ENCODE results near the gene ARHGAP42. TPM values are rescaled to one million over a fixed set of nuclear protein-coding genes. Genes with fewer than 3 reads are reported as not detected.
A peak's percentile ranks its signal among the peaks of the same experiment; 100 is the strongest.

The ARHGAP42 gene
- total RNA-seq, 1 donor from 2014 or later = 45.4 TPM

DNA sequence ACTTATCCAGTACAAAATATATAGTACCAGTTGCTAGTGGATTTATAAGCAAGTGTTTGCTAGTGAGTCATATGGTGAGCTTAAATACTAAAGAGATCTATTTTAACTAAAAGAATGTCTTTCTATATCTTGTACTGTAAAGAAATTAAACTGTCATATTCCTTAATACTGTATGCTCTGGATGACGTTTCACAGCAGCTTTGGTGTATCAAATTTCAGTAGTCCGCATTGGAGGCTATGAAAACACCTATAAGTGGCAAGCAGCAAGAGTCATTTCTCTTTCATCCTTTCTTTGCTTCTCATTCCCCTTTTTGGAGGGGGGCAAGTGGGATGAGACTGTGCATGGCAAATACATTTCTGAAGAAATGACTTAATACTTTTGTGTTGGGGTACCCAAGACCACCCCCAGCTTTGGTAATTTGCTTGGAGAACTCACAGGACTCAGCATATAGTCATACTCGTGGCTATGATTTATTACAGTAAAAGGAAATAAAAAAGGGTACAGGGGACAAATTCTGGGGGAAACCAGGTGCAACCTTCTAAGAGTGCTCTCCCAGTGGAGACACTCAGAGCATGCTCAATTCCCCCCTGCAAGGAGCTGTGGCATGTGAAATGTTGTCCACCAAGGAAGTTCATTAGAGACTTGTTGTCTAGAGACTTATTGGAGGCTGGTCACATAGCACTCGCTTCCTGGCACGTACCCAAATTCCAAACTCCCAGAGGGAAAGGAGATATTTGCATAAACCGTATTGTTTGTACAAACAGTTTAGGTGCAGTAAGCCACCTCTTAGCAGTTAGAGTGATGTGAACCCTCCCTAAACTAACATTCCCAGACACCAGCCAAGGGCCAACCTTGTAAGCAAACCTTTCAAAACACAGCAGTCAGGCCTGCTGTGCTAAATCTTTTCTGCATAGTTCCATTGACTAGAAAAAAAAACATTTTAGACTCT is 231.7 kb downstream of the ARHGAP42 start:
- peak; percentile 47 for DNase-seq

DNA sequence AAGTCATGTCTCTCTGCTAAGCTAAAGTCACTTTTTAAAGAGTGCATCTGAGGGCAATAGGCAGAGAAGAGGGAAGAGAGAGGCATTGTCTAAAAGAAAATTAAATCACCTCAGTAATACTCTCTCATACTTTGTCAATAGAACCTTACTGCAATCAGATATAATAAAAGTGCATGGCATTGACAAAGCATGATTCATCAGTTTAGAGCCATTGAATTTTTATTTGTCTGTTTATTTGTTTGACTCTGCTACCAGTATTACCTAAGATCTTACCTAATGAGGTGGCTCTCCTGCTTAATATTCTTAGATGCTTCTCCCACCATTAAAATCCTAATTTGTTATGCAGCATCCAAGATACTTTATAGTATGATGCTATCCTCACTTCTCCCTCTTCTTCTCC is 233.5 kb downstream of the ARHGAP42 start:
- no peak for DNase-seq

DNA sequence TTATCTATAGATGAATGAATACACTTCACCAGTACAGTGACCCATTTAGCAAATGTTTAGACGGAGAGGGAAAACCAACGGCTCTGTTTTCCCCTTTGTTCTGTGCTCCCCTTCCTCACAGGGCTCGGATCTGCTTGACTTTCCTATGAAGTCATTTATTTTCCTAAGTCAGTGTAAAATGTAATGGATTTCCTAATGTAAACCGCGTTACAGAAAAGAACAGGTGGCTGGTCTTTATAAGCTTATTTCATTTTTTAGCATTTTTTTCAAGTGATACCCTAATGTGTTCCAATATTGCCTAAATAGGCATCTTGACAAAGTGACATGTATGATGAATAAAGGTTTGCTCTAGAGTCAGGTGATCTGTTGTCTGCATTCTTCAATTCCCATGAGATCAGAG is 235.0 kb downstream of the ARHGAP42 start:
- DNase-seq = peak; percentile 68

DNA sequence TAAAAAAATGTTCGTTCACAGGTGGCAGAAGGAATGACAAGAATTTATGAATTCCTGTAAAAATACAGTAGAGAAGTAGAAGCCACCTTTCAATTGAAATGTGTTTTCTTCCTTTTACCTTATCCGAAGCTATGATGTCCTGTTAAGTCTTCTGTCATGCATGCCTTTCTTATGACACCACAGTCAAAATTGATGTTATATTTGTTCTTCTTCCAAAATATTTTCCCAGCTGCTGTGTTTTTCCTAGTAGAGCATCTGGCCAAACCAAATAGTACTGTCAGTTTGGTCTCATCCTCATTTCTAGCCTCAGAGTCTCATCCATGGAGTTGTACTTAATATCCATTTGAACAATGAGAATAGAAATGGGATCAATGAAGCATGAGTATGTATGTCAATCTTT is 236.5 kb downstream of the ARHGAP42 start:
- peak; percentile 62 for DNase-seq

DNA sequence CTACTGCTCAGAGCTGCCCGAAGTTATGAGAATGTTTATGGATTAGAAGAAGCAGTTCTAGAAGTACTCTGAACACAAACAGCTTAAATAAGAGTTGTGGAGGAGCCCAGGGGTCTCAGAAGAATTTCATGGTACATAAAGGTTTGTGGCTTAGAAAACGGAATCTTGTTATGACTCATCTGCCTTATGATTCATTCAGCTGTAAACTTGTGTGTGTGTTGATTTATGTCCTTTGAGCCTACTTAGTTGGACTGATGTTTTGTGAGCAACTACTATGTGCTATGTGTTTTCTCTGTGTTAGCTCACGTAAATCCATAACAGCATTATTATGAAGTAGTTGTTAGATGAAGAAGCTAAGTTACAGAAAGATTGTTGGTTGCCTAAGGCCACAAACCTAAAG is 238.8 kb downstream of the ARHGAP42 start:
- DNase-seq = no peak

DNA sequence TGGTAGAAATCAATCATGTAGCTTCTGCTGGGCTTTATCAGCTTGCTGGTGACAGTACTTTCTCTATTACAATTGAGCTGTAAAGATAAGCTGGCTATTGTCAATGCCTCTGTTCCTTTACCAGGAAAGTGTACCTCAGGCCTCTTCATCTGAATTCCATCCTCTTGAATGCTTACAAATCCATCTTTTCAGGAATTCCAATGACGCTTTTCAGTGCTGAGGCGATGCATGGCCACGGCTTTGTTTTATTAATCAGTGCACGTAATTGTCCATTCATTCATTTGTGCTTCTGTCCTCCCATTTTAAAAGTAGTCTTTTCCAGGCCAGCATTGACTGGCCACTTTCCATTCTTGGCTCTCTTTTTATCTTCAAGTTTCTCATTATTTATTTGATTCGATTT is 240.5 kb downstream of the ARHGAP42 start:
- no peak for DNase-seq

DNA sequence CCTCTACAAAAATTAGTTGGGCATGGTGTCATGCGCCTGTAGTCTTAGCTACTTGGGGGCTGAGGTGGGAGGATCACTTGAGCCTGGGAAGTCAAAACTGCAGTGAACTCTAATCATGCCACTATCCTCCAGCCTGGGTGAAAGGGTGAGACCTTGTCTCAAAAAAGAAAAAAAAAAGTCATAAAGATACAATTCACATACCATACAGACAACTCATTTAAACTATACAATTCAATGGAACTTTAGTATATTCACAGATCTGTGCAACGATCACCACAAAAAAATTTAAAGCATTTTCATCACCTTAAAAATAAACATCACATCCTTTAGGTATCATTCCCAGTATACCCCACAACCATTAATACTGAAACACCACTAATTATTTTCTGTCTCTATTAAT is 241.3 kb downstream of the ARHGAP42 start:
- DNase-seq = no peak

DNA sequence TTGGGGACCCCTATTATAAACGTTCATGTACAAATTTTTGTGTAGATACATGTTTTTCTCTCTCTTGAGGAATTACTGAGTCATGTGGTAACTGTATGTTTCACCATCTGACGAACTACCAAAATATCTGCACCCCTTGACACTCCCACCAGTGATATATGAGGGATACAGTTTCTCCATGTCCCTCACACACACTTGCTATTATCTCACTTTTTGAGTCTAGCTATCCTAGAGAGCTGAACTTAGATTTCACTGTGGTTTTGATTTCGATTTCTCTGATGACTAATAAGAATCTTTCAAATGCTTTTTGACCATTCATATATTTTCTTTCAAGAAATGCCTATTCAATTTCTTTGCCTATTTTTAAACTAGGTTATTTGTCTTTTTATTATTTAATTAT is 242.3 kb downstream of the ARHGAP42 start:
- no peak for DNase-seq

DNA sequence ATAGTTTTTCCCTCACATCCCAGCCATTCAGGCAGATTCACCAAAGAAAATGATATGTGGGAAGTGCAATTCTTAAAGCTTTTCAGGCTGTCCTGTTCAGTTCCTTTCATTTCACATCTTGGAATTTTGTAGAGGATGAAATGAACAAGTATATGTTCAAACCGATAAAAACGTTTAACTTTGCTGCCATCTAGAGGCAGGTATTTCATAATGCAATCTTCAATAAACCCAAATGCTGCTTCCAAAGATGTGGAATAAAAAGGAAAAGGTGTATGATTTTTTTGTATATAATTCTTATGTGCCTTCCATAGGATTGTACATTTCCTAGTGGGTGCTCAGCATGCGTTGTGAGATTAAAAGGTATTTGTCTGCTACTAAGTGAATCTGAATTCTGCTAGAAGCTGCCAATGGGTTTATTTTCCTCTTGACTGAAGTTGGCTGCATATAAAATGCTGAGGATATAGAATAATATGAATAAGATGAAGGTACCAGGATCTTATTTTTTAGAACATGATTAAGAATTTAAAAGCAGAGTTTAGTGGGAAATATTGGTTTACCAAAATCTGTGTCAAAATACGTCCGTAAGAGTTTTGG is 243.2 kb downstream of the ARHGAP42 start:
- peak; percentile 85 for DNase-seq

DNA sequence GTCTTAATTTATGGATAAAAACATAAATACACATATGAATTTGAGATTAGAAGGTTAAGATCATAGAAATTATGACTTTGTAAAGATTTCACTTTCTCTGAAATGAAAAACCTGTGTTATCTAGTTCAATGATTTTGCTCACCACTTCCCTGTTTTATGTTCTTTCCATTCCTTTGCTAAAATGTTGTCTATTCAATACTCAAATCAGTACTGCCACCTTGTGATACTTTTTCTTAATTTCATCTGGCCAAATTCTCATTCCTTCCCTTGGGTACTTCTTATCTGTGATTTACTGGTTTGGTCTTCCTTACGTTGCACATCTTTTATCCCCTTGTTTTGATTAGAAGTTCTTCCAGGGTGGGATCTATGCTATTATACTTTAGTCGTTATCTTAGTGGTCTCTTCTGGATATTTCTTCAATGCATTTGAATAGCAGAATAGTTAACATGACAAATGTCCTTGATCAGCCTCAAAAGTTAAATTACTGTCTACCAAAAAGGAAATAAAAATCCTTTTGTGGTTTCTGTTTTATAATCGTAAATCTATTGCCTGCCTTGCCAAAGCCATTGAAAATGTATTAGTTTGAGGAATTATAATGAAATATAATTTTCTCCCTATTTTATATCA is 245.5 kb downstream of the ARHGAP42 start:
- DNase-seq = peak; percentile 52

DNA sequence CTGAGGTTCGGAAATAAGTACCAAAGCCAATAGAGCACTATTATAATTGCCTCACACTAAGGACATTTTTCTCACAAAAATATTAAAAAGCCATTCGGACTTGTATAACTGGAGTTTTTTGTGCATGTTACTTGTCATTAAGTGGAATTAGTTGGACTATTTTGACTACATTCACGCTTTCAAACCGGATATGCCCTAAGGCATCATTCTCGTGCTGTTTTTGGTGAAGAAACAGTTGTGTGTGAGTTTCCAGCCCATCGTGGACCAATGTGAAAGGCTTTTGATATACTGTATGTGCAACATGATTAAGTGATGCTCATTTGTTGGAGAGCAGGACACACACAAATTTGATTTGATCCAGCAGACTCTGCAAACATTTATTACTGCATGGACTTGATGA is 249.7 kb downstream of the ARHGAP42 start:
- no peak for DNase-seq

DNA sequence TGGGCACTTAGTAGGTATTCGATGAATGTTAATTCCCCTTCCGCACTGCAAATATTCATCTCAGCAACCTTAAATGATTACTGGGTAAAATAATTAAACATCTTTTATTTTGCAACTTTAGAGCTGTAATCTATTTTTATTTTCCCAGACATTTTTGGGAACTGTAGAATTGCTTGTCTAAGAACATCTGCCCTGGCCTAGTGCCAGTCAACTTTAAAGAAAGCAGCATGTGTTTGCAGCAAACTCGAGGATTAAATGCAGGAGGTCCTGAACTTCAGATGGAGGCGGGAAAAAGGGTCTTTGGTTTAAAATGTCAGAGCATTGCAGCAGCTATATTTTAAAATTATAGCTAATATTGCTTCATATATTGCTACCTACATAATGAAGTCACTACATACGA is 252.5 kb downstream of the ARHGAP42 start:
- peak; percentile 90 for DNase-seq

DNA sequence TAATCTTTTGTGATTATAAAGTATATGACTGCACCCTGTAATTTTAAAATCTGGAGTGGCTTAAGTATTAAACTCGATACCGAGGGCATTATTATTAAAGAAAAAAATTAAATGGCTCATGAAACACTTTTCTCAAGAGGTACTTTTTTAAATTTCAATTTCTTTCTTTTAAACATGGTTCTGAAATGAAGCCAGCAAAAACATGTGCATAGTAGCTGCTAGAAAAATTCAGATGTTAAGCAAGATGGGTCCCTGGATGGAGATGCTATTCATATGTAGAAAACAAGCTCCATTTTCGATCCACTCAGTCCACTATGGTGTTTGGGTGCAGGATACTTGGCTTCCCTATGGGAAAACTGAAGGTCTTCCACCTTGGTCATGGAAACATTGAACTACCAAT is 253.0 kb downstream of the ARHGAP42 start:
- DNase-seq = no peak

DNA sequence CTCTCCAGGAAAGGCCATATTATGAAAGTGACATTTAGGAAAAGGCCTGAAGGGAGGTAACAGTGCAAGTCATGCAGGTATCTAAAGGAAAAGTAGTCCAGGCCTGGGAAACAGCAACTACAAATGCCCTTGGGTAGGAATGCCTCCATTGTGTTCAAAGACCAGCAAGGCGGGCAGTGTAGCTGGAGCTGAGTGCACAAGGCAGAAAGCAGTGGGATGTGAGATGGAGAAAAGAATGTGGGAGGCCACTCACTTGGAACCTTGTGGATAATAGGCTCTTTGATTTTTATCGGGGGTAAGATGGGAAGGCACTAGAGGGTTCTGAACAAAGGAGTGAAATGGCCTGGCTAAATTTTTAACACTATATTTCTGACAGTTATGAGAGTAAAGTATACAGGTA is 253.9 kb downstream of the ARHGAP42 start:
- DNase-seq = no peak

DNA sequence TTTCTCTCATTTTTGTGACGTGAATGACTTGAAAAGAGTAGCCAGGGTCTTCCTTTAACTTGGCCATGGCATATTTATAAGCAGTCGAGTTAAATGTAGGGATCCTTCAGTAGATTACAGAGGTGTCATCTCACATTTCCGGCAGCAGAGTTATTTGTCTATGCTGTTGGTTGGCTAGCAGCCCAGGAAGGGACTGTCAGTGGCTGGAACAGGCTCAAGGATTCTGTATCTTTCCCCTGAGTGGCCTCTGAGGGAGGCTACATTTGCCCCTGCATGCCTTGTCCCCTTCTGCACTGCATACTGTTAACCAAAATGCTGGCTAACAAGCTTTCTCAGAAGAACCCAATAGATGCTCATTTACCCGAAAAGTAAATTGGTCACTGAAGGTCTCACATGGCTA is 254.9 kb downstream of the ARHGAP42 start:
- DNase-seq = peak; percentile 58

DNA sequence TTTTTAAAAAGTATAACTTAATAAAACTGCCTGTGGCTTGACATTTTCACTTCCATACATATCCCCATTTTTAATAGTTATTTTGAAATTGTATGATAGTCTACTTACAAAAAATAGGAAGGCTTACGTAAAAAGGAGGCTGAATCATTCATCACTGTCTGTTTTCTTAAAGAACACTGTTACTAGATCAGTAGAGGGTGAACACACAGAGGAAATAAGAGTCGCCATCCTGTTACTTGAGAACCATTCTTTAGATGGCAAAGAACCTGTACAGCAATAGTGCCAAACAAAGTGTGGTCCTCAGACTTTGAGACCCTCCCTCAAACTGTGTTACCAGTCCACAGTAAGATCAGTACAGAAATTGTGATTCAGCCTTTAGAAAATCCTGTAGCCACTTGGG is 261.8 kb downstream of the ARHGAP42 start:
- DNase-seq = no peak

DNA sequence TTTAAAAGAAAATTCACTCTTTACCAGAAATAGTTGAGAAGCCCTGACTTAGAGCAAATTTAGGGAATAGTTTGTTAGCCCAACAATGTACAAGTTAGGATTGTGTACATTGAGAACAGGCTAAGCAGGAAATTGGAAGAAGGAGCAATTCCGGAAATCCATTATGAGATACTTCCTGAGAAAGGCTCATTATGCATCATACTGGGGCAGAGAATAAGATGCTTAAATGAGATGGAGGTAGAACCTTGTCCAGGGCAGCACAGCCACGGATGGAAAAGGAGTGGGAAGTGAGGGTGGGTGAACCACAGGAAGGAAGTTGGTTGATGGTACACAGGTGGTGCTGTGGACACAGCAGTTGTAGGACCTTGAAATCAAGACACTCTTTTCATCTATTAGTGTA is 262.4 kb downstream of the ARHGAP42 start:
- DNase-seq = no peak

DNA sequence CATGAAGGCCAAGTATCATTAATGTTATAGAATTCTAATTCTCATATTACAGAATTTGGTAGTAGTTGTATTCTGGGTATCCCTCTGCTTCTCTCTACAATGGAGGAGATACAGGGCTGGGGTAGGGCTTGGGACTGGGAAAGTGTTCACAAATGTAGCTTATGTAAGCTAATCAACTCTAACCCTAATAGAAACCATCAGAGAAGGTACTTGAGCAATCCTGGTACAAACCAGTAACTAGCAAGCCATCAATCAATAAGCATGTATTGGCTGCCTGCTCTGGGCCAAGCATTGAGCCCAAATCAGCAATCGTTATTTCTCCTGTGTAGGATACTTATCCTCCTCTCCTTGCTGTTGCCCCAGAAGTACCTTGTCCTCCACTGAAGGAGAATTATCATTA is 268.2 kb downstream of the ARHGAP42 start:
- DNase-seq = no peak

DNA sequence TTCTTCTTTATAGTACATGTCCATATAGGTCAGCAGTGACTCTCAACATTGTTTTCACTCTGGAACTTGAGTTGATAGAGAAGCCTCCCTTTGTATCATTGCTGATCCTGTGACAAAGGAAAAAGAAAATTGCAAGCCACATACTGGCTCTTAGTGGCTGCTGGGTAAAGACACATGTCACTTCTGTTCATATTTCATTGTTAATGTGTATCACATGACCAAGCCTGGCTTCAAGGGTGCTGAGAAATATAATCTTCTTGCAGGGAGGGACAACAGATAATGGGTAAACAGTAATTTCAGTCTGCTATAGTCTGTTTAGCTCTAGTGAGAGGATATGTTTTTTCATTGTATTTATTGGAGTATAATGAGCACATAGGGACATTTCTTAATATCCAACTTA is 269.3 kb downstream of the ARHGAP42 start:
- DNase-seq = no peak

DNA sequence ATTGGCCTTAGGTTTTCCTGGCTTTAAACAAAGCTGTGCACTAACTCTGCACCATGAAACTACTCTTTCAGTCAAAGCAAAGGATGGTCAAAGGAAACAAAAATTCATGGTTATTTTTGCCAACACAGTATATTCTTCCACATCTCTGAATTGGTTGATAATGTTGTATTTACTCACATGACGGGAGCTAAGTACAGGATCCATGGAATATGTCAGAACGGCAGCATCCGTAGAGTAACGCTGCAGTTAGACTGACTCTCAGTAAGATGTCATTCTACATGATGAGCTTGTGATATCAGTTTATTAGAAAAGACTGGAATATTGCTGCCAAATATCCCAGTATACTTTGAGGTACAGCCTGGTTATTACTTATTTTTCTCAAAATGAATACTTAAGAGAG is 270.4 kb downstream of the ARHGAP42 start:
- no peak for DNase-seq

DNA sequence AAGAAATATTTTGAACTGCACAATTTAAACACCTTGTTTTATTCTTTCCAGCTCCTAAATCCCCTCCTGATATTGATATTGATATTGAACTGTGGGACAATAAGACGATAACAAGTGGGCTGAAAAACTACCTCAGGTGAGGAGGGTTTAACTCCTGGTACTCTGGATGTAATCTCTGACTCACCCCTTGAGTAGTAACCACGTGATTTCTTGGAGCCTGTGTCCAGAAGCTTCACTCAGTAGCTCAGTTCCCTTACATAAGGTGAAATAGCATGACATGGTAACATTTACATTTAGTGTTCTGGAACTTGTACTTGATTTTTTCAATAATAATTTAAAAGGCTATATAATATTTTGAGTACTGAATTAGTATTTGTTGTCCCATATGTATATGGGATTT is 274.5 kb downstream of the ARHGAP42 start:
- DNase-seq = no peak

DNA sequence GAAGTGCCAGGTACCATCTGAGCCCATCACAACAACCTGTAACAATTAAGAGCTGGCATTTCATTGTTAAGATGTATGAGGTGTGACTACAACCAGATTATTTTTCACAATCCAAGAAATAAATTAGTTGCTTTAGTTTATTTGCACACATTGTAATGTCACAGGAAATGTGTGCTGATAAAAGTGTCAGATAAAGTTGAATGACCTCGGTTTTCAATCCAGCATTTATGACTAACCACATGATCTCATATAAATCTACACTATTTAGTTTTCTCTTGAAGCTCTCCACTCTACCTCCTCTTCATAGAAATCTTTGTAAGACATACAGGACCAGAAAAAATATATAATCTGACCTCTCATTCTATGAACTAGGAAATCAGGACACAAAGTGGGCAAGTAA is 276.3 kb downstream of the ARHGAP42 start:
- DNase-seq = no peak

DNA sequence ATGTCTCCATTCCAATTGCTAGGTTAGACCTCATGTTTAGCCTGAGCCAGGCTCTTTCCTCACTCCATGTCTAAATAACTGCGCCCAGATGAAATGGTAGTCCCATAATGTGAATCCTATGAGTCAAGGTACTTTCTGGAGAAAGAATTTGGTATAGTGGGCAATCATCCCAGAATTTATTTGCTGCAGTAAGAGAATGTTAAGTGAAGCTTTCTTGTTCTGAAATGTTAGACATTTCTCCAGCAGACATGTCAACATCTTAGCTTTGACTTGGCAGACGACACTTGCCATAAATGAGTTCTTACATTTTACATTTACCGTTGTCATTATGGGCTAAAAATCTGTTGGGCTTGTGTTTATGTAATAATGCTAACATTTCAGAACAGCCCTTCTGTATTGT is 277.3 kb downstream of the ARHGAP42 start:
- no peak for DNase-seq

DNA sequence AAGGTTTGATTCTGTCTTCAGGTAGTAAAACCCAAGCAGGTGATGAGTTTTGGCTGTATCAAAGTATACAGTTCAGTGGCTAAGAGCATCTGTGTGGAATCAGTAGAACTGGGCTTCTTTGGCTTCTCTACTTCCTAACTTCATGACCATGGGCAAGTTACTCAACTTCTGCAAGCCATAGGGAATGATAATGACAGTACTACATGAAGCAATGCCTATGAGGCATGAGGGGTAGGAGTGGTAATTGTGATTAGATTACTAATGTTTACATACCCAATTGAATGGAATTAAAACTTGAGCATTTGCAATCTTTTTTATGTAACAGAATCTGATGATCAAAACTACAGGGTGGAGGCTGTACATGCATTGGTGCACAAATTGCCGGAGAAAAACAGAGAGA is 278.3 kb downstream of the ARHGAP42 start:
- DNase-seq = no peak

Data from tongue (tissue), 2 donors.